ENCODE results near the gene CTSW.
"Not testable (repeated sequence)": the region's sequence is repeated elsewhere in the genome, so short reads cannot be mapped to it uniquely, and the experiment has no call there.

CTSW gene

GRCh38 chr11:65887723-65888162, 8.1 kb downstream of the CTSW start:
- no peak for TF ChIP-seq CTCF (conservative IDR thresholded peaks at IDR 0.05; ENCODE audit: low read depth)
- POLR2A ChIA-PET (ENCODE audit: low non-redundant PET): interaction anchor here (0.6 to 1.8 kb wide), 11 partner anchors 11 to 1546 kb away, joined by 3 to 14 read pairs (median 4); partner anchors contain the start of gene FOSL1
- DNase-seq (ENCODE audit: low spot score): no peak
- CTCF ChIA-PET: interaction anchor here (0.6 to 1.9 kb wide), 12 partner anchors 9 to 348 kb away, joined by 3 to 14 read pairs (median 4); partner anchors contain the start of genes C11orf68 and KAT5
- peak overlapping the region; percentile 95 for H3K27ac ChIP-seq

- ChIA-PET POLR2A (ENCODE audit: low non-redundant PET) (interaction anchor here (0.6 to 1.8 kb wide), 11 partner anchors 11 to 1546 kb away, joined by 3 to 14 read pairs (median 4); partner anchors contain the start of gene FOSL1), CTCF (interaction anchor here (0.6 to 1.9 kb wide), 14 partner anchors 9 to 348 kb away, joined by 3 to 14 read pairs (median 4); partner anchors contain the start of genes C11orf68 and KAT5)
- H3K27ac ChIP-seq: peak within 1 kb of the TSS; percentile 95
- peak; percentile 97 for DNase-seq (ENCODE audit: low spot score)
- peak; percentile 92 for TF ChIP-seq CTCF (conservative IDR thresholded peaks at IDR 0.05; ENCODE audit: low read depth)
Observed at GRCh38 chr11:65888163-65888814, 8.7 kb downstream of the CTSW start, which contains the start of gene FIBP. TSS of gene FIBP (minus strand) at chr11:65888471. CDS start at chr11:65888418, 53 bp downstream.

- ChIA-PET POLR2A (ENCODE audit: low non-redundant PET) (interaction anchor here (0.5 to 1.6 kb wide), 7 partner anchors 9 to 32 kb away, joined by 3 to 8 read pairs (median 4); partner anchors contain the start of genes FOSL1 and MUS81), CTCF (interaction anchor here (0.5 to 1.9 kb wide), 10 partner anchors 22 to 179 kb away, joined by 3 to 6 read pairs (median 4); no protein-coding TSS in a partner anchor)
- H3K27ac ChIP-seq: peak within 1 kb of the TSS; percentile 95
Observed at GRCh38 chr11:65890324-65891218, 10.9 kb downstream of the CTSW start, which contains the start of gene CCDC85B. TSS of gene CCDC85B (plus strand) at chr11:65890673. CDS start at chr11:65890784, 111 bp downstream.

GRCh38 chr11:65891219-65892136, 11.8 kb downstream of the CTSW start:
- ChIA-PET CTCF (interaction anchor here (0.6 to 1.9 kb wide), 8 partner anchors 21 to 664 kb away, joined by 3 to 8 read pairs (median 4); no protein-coding TSS in a partner anchor), POLR2A (ENCODE audit: low non-redundant PET) (interaction anchor here (0.5 to 1.4 kb wide), 3 partner anchors 9 to 31 kb away, joined by 3 to 5 read pairs (median 3); partner anchors contain the start of gene FOSL1)
- no peak; the same call in 1 of the 2 replicates for TF ChIP-seq CTCF (conservative IDR thresholded peaks at IDR 0.05; ENCODE audit: low read depth)
- no peak for DNase-seq (ENCODE audit: low spot score)
- H3K27ac ChIP-seq: peak overlapping the region; percentile 95

More at GRCh38 chr11:65890324-65891218, 10.9 kb downstream of the CTSW start, which contains the start of gene CCDC85B:
- TF ChIP-seq CTCF (conservative IDR thresholded peaks at IDR 0.05; ENCODE audit: low read depth): 0 out of 2 replicates have a peak, but pooled peaks have one; percentile 10
- DNase-seq (ENCODE audit: low spot score): peak; percentile 95

- POLR2A ChIA-PET (ENCODE audit: low non-redundant PET): not testable (repeated sequence)
- H3K27ac ChIP-seq: peak overlapping the region; percentile 95
Observed at GRCh38 chr11:65892137-65892540, 12.5 kb downstream of the CTSW start.

More at GRCh38 chr11:65892137-65892540, 12.5 kb downstream of the CTSW start:
- CTCF ChIA-PET: interaction anchor here (0.8 kb wide), 1 partner anchor 98 kb away, joined by 8 read pairs; no protein-coding TSS in a partner anchor
- not testable (repeated sequence) for DNase-seq (ENCODE audit: low spot score)

Data from RWPE1 (cell line).